ENCODE data around the gene EP400. TPM values are rescaled to one million over a fixed set of nuclear protein-coding genes. Genes with fewer than 3 reads are reported as not detected.
A peak's percentile ranks its signal among the peaks of the same experiment; 100 is the strongest.

Gene EP400
- total and polyA plus RNA-seq, 5 donors = 10.1 to 21.6 (median 16.5) TPM

GRCh38 chr12:131991816-131992430 lies 42.2 kb downstream of the EP400 start:
- Histone ChIP-seq H3K27ac (ENCODE audit: low read length) (no peak overlapping the region), H3K4me3 (ENCODE audit: low read length) (no peak overlapping the region), H3K4me1 (ENCODE audit: control insufficient read depth, insufficient read depth, low read length) (no peaks in the 10 kb centered on the region), H3K9me3 (ENCODE audit: control insufficient read depth, low read length) (no peaks in the 10 kb centered on the region), H3K27me3 (ENCODE audit: control insufficient read depth, insufficient read depth) (no peaks in the 10 kb centered on the region)
- ATAC-seq (no peak), DNase-seq (no peak)
- 90% methylated on average over 11 of the region's 11 CpGs for WGBS
- intact Hi-C loops (cut with DNase I) = no loop called here

- Histone ChIP-seq H3K9me3 (ENCODE audit: control insufficient read depth, low read length) (no peaks in the 10 kb centered on the region), H3K4me1 (ENCODE audit: control insufficient read depth, insufficient read depth, low read length) (no peaks in the 10 kb centered on the region), H3K27ac (ENCODE audit: low read length) (no peak overlapping the region), H3K4me3 (ENCODE audit: low read length) (no peak overlapping the region), H3K27me3 (ENCODE audit: control insufficient read depth, insufficient read depth) (no peaks in the 10 kb centered on the region)
- DNase-seq = no peak
- WGBS = 80% methylated on average over 4 of the region's 4 CpGs
- no peak for ATAC-seq
- intact Hi-C loops (cut with DNase I) = no loop called here
These were observed 44.8 kb downstream of the EP400 start for GRCh38 chr12:131994589-131994988.

DNA sequence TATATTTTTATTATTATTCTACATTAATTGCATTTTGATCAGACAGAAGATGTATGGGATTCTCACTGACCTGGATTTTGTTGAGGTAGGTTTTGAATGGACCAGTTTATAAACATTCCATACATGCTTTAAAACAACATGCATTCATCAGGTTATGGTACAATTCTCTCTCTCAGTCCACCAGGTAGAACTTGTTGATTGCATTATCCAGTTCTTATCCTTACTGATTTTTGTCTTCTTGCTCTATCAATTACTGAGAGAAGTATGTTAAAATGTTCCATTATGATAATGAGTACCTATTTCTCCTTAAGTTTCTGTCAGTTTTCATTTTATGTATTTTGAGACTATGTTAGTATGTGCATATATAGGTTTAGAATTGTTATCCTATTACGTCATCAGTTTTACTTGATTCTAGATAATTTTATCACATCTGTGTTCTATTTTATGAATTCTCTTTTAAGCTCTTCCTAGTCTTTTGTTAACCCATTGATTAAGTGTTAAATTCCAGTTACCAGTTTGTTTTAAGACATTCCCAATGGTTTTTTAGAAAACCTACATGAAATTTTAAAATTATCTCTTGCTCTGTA lies 50.6 kb downstream of the EP400 start:
- ATAC-seq = no peak
- intact Hi-C loops (cut with DNase I) = loop anchor here in 2 of 4 donors (5.0 to 10.0 kb wide), 2 partner anchors 393 to 896 kb away; no protein-coding TSS in a partner anchor
- Histone ChIP-seq H3K4me1 (ENCODE audit: control insufficient read depth, insufficient read depth, low read length) (no peaks in the 10 kb centered on the region), H3K9me3 (ENCODE audit: control insufficient read depth, low read length) (no peaks in the 10 kb centered on the region), H3K27me3 (ENCODE audit: control insufficient read depth, insufficient read depth) (no peaks in the 10 kb centered on the region), H3K4me3 (ENCODE audit: low read length) (no peak overlapping the region), H3K27ac (ENCODE audit: low read length) (no peak overlapping the region)
- WGBS = 94% methylated on average over 1 of the region's 1 CpG
- DNase-seq = no peak

- intact Hi-C loops (cut with DNase I) = loop anchor here in 2 of 4 donors (5.0 to 10.0 kb wide), 2 partner anchors 397 to 899 kb away; no protein-coding TSS in a partner anchor
- Histone ChIP-seq H3K4me1 (ENCODE audit: control insufficient read depth, insufficient read depth, low read length) (no peaks in the 10 kb centered on the region), H3K27ac (ENCODE audit: low read length) (no peak overlapping the region), H3K4me3 (ENCODE audit: low read length) (no peak overlapping the region), H3K9me3 (ENCODE audit: control insufficient read depth, low read length) (no peaks in the 10 kb centered on the region), H3K27me3 (ENCODE audit: control insufficient read depth, insufficient read depth) (no peaks in the 10 kb centered on the region)
- WGBS = 43% methylated on average over 1 of the region's 1 CpG
- ATAC-seq (no peak), DNase-seq (no peak)
These were observed 54.1 kb downstream of the EP400 start for GRCh38 chr12:132003846-132004245.

- ATAC-seq (no peak), DNase-seq (no peak)
- no peaks in the 10 kb centered on the region for H3K27me3 ChIP-seq (ENCODE audit: control insufficient read depth, insufficient read depth)
- H3K4me1 ChIP-seq (ENCODE audit: control insufficient read depth, insufficient read depth, low read length) = no peaks in the 10 kb centered on the region
- no peak overlapping the region for H3K4me3 ChIP-seq (ENCODE audit: low read length)
- H3K27ac ChIP-seq (ENCODE audit: low read length) = no peak overlapping the region
- intact Hi-C loops (cut with DNase I) = loop anchor here in 2 of 4 donors (5.0 to 10.0 kb wide), 2 partner anchors 398 to 900 kb away; no protein-coding TSS in a partner anchor
- 96% methylated on average over 10 of the region's 10 CpGs for WGBS
- no peaks in the 10 kb centered on the region for H3K9me3 ChIP-seq (ENCODE audit: control insufficient read depth, low read length)
These were observed 55.2 kb downstream of the EP400 start for GRCh38 chr12:132004946-132005345.

DNA sequence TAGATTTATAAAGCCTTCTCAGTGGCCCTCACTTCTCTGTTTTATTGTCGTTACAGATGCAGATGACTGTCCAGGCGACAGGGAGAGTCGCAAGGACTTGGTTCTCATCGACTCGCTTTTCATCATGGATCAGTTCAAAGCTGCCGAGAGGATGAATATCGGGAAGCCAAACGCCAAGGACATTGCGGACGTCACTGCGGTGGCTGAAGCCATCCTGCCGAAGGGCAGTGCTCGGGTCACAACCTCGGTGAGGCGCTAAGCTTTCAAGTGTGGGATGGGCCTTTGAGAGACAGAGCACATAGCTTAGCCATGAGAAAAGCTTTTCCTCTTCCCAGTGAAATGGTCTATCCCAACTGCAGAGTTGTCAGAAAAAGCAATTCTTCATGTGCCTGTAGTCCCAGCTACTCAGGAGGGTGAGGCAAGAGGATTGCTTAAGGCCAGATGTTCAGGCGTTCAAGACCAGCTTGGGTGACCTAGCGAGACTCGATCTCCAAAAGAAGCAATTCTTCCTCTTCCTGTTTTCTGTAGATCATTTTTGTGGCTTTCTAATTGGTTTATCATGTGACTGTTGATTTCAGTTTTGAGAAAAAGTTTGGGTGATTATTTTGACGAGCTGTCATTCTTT lies 56.4 kb downstream of the EP400 start:
- no peaks in the 10 kb centered on the region for H3K27me3 ChIP-seq (ENCODE audit: control insufficient read depth, insufficient read depth)
- H3K9me3 ChIP-seq (ENCODE audit: control insufficient read depth, low read length) = no peaks in the 10 kb centered on the region
- H3K4me3 ChIP-seq (ENCODE audit: low read length) = no peak overlapping the region
- H3K27ac ChIP-seq (ENCODE audit: low read length) = no peak overlapping the region
- intact Hi-C loops (cut with DNase I) = loop anchor here in 1 of 4 donors (10.0 kb wide), 1 partner anchor 901 kb away; no protein-coding TSS in a partner anchor
- 92% methylated on average over 19 of the region's 19 CpGs for WGBS
- ATAC-seq (peak in 1 of 2 donors; percentile 33), DNase-seq (no peak)
- no peaks in the 10 kb centered on the region for H3K4me1 ChIP-seq (ENCODE audit: control insufficient read depth, insufficient read depth, low read length)

DNA sequence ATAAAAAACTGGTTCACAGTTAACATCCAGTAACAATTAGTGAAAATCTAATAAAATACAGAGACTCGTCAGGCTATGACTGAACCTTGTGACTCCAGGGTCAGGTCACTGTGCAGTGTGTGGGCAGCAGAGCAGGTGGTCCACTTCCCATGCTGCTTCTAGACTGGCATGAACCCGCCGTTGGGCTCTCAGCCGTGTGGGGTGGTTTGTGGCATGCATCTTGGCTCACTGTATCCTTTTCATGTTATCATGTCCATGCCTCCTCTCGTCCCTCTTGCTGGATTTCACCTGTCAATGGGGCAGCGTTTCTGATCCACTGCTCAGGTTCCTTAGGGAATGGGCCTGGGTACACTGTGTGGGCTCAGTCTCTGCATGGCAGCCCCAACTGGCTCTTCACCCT lies 57.3 kb downstream of the EP400 start:
- H3K9me3 ChIP-seq (ENCODE audit: control insufficient read depth, low read length) = no peaks in the 10 kb centered on the region
- WGBS = 90% methylated on average over 6 of the region's 6 CpGs
- H3K4me1 ChIP-seq (ENCODE audit: control insufficient read depth, insufficient read depth, low read length) = no peaks in the 10 kb centered on the region
- H3K4me3 ChIP-seq (ENCODE audit: low read length) = no peak overlapping the region
- H3K27me3 ChIP-seq (ENCODE audit: control insufficient read depth, insufficient read depth) = no peaks in the 10 kb centered on the region
- ATAC-seq = no peak
- intact Hi-C loops (cut with DNase I) = loop anchor here in 1 of 4 donors (10.0 kb wide), 1 partner anchor 902 kb away; no protein-coding TSS in a partner anchor
- H3K27ac ChIP-seq (ENCODE audit: low read length) = no peak overlapping the region
- no peak for DNase-seq

- Histone ChIP-seq H3K4me1 (ENCODE audit: control insufficient read depth, insufficient read depth, low read length) (no peaks in the 10 kb centered on the region), H3K27ac (ENCODE audit: low read length) (no peak overlapping the region), H3K27me3 (ENCODE audit: control insufficient read depth, insufficient read depth) (no peaks in the 10 kb centered on the region), H3K4me3 (ENCODE audit: low read length) (no peak overlapping the region), H3K9me3 (ENCODE audit: control insufficient read depth, low read length) (no peaks in the 10 kb centered on the region)
- DNase-seq (no peak), ATAC-seq (no peak)
- WGBS = 93% methylated on average over 5 of the region's 5 CpGs
- intact Hi-C loops (cut with DNase I) = loop anchor here in 1 of 4 donors (10.0 kb wide), 1 partner anchor 905 kb away; no protein-coding TSS in a partner anchor
These were observed 59.7 kb downstream of the EP400 start for GRCh38 chr12:132009336-132009859.

DNA sequence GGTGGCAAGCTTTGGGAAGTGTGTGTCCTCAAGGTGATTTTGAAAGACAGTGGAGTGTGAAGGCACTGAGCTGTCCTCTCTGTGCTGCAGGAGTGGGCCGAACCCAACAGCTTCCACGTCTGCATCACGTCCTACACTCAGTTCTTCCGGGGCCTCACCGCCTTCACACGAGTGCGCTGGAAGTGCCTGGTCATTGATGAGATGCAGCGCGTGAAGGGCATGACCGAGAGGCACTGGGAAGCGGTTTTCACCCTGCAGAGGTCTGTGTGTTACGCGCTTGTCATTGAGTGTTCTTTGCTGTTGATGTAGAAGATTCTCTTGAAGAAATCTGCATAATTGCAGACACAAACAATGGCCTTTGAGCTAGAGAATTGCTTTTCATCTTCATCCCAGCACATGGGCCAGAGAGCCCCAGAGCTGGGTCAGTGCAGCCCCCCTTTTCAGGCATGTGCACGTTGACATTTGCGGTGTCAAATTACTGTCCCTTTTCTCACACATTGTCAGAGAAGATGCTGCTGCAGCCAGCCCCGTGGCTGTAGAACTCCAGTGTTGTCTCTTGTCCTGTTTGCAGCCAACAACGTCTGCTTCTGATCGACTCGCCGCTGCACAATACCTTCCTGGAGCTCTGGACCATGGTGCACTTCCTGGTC lies 63.3 kb downstream of the EP400 start:
- no peaks in the 10 kb centered on the region for H3K27me3 ChIP-seq (ENCODE audit: control insufficient read depth, insufficient read depth)
- H3K9me3 ChIP-seq (ENCODE audit: control insufficient read depth, low read length) = no peaks in the 10 kb centered on the region
- no peak for ATAC-seq
- H3K4me3 ChIP-seq (ENCODE audit: low read length) = no peak overlapping the region
- DNase-seq = no peak
- no peak overlapping the region for H3K27ac ChIP-seq (ENCODE audit: low read length)
- intact Hi-C loops (cut with DNase I) = no loop called here
- 76% methylated on average over 20 of the region's 20 CpGs for WGBS
- no peaks in the 10 kb centered on the region for H3K4me1 ChIP-seq (ENCODE audit: control insufficient read depth, insufficient read depth, low read length)

- Histone ChIP-seq H3K27me3 (ENCODE audit: control insufficient read depth, insufficient read depth) (no peaks in the 10 kb centered on the region), H3K9me3 (ENCODE audit: control insufficient read depth, low read length) (no peaks in the 10 kb centered on the region), H3K27ac (ENCODE audit: low read length) (no peak overlapping the region), H3K4me3 (ENCODE audit: low read length) (no peak overlapping the region), H3K4me1 (ENCODE audit: control insufficient read depth, insufficient read depth, low read length) (no peaks in the 10 kb centered on the region)
- 90% methylated on average over 22 of the region's 22 CpGs for WGBS
- intact Hi-C loops (cut with DNase I) = no loop called here
- ATAC-seq (peak; percentile 24 to 36), DNase-seq (no peak)
These were observed 64.6 kb downstream of the EP400 start for GRCh38 chr12:132014092-132014914.
